K562 (cell line): ENCODE measurements around the gene LMNTD2. TPM values are rescaled to one million over a fixed set of nuclear protein-coding genes. Genes with fewer than 3 reads are reported as not detected.

Experiments used
- CXXC5 ChIP-seq: fragments of 250-450 bp; sonication (Bioruptor Pico); IDR thresholded peaks from 2 replicates; pipeline ENCODE4 v1.8.0; 2022; ENCODE audit warnings: inconsistent platforms, mild to moderate bottlenecking, moderate library complexity
- E2F1 ChIP-seq: sonication (generic); formaldehyde crosslinking; IDR thresholded peaks from 2 replicates; pipeline ENCODE4 v1.8.1; 2023; ENCODE audit warnings: mild to moderate bottlenecking, missing genetic modification reagents, moderate library complexity
- ELF2 ChIP-seq: fragments of 250-450 bp; sonication (Bioruptor Pico); IDR thresholded peaks from 2 replicates; pipeline ENCODE4 v1.5.0; 2021; ENCODE audit warnings: mild to moderate bottlenecking
- FOS ChIP-seq: IDR thresholded peaks from 3 replicates; pipeline ENCODE4 v1.6.1; 2011; ENCODE audit not compliant: insufficient read length; ENCODE audit errors: extremely low read depth
- HES1 ChIP-seq: fragments of 450-650 bp; IDR thresholded peaks from 2 replicates; pipeline ENCODE4 v1.6.1; 2016; ENCODE audit warnings: low read depth, mild to moderate bottlenecking, moderate library complexity
- HNRNPLL ChIP-seq: fragments of 200-400 bp; formaldehyde crosslinking; IDR thresholded peaks from 2 replicates; pipeline ENCODE4 v1.6.1; 2017; ENCODE audit warnings: low read length, low read depth, mild to moderate bottlenecking; ENCODE audit not compliant: poor library complexity, severe bottlenecking
- HOMEZ ChIP-seq: fragments of 250-450 bp; sonication (Bioruptor Pico); IDR thresholded peaks from 2 replicates; pipeline ENCODE4 v1.4.0; 2020; ENCODE audit warnings: mild to moderate bottlenecking, moderate library complexity
- MAZ ChIP-seq, 2 experiments: fragments of 450-650 bp in 1 of 2; sonication (generic) in 1 of 2; formaldehyde crosslinking; IDR thresholded peaks in 1 of 2; conservative IDR thresholded peaks in 1 of 2; 2 replicates each; pipeline versions ENCODE4 v1.4.0 to v1.5.0; 2020; ENCODE audit warnings: mild to moderate bottlenecking in 1 of 2, missing genetic modification reagents in 1 of 2
- PBX2 ChIP-seq, 2 experiments: IDR thresholded peaks in 1 of 2; conservative IDR thresholded peaks in 1 of 2; 2 replicates each; pipeline ENCODE4 v1.6.1; 2016; ENCODE audit warnings: low read depth in 2 of 2, mild to moderate bottlenecking in 1 of 2, missing compliant biosample characterization in 1 of 2, missing genetic modification characterization in 1 of 2, moderate library complexity in 1 of 2
- POLR2A ChIP-seq: fragments of 450-650 bp; conservative IDR thresholded peaks from 2 replicates; pipeline ENCODE4 v1.6.1; 2016
- SNIP1 ChIP-seq: fragments of 450-650 bp; IDR thresholded peaks from 2 replicates; pipeline ENCODE4 v1.7.1; 2017; ENCODE audit warnings: low read depth, mild to moderate bottlenecking
- SREBF2 ChIP-seq: sonication (generic); formaldehyde crosslinking; IDR thresholded peaks from 2 replicates; pipeline ENCODE4 v1.4.0; 2020; ENCODE audit warnings: mild to moderate bottlenecking, missing genetic modification reagents
- TBL1XR1 ChIP-seq, 2 experiments: IDR thresholded peaks; 2 replicates each; pipeline ENCODE4 v1.6.1; 2012; ENCODE audit warnings: improper control_type of control experiment in 2 of 2, low read length in 2 of 2, mild to moderate bottlenecking in 1 of 2
- TCF15 ChIP-seq: fragments of 250-450 bp; sonication (Bioruptor Pico); IDR thresholded peaks from 2 replicates; pipeline ENCODE4 v1.8.0; 2022; ENCODE audit warnings: moderate library complexity, mild to moderate bottlenecking, inconsistent platforms
- UBTF ChIP-seq, 2 experiments: IDR thresholded peaks; 2 replicates each; pipeline ENCODE4 v1.6.1; 2012; ENCODE audit warnings: improper control_type of control experiment in 2 of 2, low read depth in 2 of 2, low read length in 2 of 2, borderline replicate concordance in 1 of 2
- ZKSCAN8 ChIP-seq: fragments of 200-800 bp; sonication (Bioruptor generic); IDR thresholded peaks from 2 replicates; pipeline ENCODE4 v1.6.1; 2016; ENCODE audit warnings: missing genetic modification characterization, missing compliant biosample characterization
- ZNF263 ChIP-seq: sonication (generic); formaldehyde crosslinking; IDR thresholded peaks from 2 replicates; pipeline ENCODE4 v1.8.0; 2022; ENCODE audit warnings: mild to moderate bottlenecking, missing genetic modification reagents, borderline replicate concordance
- polyA plus RNA-seq, 8 experiments: library from polyadenylated mRNA; depleted of rRNA in 4 of 8; stranded (reverse) in 5 of 8; unstranded in 3 of 8; fragments of >200 nt; fragmentation: Nextera tagmentation in 2 of 8; fragmentation: Illumina TruSeq in 1 of 8; extraction: Ambion mirVana in 2 of 8; extraction: Trizol in 1 of 8; gene quantifications; 2 replicates each; pipeline versions ENCODE4 v1.2.1 to v1.2.3, GENCODE V29; 2011 to 2014; ENCODE audit warnings: inconsistent platforms in 1 of 8, missing spikeins in 1 of 8
- total RNA-seq, 7 experiments: library from RNA; depleted of rRNA in 6 of 7; stranded (reverse); fragments of >200 nt in 6 of 7; fragmentation: Illumina TruSeq in 2 of 7; extraction: Trizol in 2 of 7; gene quantifications; 2 replicates each; pipeline versions ENCODE4 v1.2.1 to v1.2.3, GENCODE V29; 2011 to 2021; ENCODE audit warnings: low replicate concordance in 1 of 7

Gene LMNTD2
- total and polyA plus RNA-seq, 9 of the 15 experiments (the other 6 are each of a cell fraction or from before 2014, with no cell fraction given) = 0.48 to 4.2 (median 1.5) TPM; not detected in 3

- TF ChIP-seq UBTF (IDR thresholded peaks at IDR 0.05; ENCODE audit: borderline replicate concordance in 1 of 2, low read depth in 2 of 2, low read length in 2 of 2) (no peak), ZNF263 (CRISPR knock-in tag) (peak; percentile 16; the same call in 1 of the 2 replicates), HNRNPLL (peak; percentile 76), MAZ (CRISPR knock-in tag; conservative IDR thresholded peaks at IDR 0.05 in 1 of 2, IDR thresholded peaks at IDR 0.05 in 1 of 2) (peak; percentile 91), SREBF2 (CRISPR knock-in tag) (no peak), HOMEZ (peak; percentile 73; the same call in 1 of the 2 replicates), POLR2A (peak; percentile 79), PBX2 (CRISPR knock-in tag; IDR thresholded peaks at IDR 0.05; ENCODE audit: low read depth) (no peak), PBX2 (tag; conservative IDR thresholded peaks at IDR 0.05; ENCODE audit: low read depth) (no peak), ELF2 (peak; percentile 83), CXXC5 (peak; percentile 79), TCF15 (CRISPR knock-in tag) (no peak), TBL1XR1 (IDR thresholded peaks at IDR 0.05; ENCODE audit: low read length in 2 of 2) (no peak), SNIP1 (no peak), HES1 (no peak), FOS (peak; percentile 97), ZKSCAN8 (CRISPR knock-in tag) (no peak), E2F1 (CRISPR knock-in tag) (no peak)
Observed at GRCh38 chr11:560305-561147, at the start of gene LMNTD2, which contains the start of gene RASSF7 (continued).
